ENCODE results near the gene ELOA. TPM values are rescaled to one million over a fixed set of nuclear protein-coding genes. Genes with fewer than 3 reads are reported as not detected.

ELOA gene
- total RNA-seq, 1 donor from 2014 or later: 16.8 TPM

DNA sequence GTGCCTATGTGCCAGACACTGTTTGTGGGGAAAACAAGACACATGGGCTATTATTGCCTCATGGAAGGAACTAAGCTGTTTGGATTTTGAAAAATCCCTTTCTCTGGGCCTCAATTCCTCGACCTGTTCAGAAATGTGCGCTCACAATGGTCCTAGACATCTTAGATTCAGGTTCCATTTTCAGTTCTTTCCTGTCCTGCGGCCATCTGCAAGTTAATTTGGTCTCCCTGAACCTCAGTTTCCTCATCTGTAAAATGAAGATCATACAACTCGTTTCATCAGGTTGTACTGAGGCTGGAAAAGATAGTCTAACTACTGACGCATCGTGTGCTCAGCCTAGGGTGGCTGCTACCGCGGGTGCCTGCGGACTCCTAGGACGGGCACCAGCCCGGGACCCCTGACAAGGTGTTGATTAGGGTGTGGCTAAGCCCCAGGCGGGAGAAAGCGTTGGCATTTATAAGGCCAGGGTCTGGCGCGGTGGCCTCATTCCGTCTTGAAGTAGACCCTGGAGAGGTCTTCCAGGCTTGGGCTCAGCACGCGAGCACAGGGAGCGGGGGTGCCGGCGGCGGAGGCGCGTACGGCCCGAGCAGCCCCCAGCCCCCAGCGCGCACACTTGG lies 493 bp upstream of the ELOA start:
- H3K36me3 ChIP-seq (ENCODE audit: control insufficient read depth, insufficient read depth, low read length): peaks cover 1% of the 10 kb centered on the region
- peak; percentile 29 for DNase-seq (ENCODE audit: low read depth)
- TF ChIP-seq, protein P1, sequence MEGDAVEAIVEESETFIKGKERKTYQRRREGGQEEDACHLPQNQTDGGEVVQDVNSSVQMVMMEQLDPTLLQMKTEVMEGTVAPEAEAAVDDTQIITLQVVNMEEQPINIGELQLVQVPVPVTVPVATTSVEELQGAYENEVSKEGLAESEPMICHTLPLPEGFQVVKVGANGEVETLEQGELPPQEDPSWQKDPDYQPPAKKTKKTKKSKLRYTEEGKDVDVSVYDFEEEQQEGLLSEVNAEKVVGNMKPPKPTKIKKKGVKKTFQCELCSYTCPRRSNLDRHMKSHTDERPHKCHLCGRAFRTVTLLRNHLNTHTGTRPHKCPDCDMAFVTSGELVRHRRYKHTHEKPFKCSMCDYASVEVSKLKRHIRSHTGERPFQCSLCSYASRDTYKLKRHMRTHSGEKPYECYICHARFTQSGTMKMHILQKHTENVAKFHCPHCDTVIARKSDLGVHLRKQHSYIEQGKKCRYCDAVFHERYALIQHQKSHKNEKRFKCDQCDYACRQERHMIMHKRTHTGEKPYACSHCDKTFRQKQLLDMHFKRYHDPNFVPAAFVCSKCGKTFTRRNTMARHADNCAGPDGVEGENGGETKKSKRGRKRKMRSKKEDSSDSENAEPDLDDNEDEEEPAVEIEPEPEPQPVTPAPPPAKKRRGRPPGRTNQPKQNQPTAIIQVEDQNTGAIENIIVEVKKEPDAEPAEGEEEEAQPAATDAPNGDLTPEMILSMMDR (IDR thresholded peaks at IDR 0.05; ENCODE audit: insufficient read depth, low read length, severe bottlenecking): no peak
- FAIRE-seq: no peak
- H3K27me3 ChIP-seq (ENCODE audit: control insufficient read depth, insufficient read depth, low read length): no peaks in the 10 kb centered on the region
- H3K4me3 ChIP-seq (ENCODE audit: low read depth, low read length): peak overlapping the region; percentile 87

DNA sequence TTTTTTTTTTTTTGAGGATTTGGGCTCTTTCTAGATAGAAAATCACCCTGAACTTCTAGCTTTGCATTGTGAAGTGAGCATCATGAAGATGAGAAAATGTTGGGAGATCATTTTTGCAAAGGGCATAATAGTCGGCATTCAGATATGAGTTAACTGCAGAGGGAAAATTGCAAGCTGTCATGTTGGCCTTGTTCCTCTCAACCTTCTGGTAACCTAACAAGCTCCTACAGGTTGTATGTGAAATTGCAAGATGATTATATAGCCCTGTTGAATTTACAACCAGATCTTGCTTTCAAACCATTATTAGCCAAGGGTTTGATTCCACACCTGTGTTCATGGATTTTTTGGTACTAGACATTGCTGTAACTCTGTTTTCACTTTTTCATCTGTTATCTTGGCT lies 2.2 kb downstream of the ELOA start:
- FAIRE-seq: no peak
- DNase-seq (ENCODE audit: low read depth): peak; percentile 60
- no peak overlapping the region for H3K4me3 ChIP-seq (ENCODE audit: low read depth, low read length)
- TF ChIP-seq, protein P1 (IDR thresholded peaks at IDR 0.05; ENCODE audit: insufficient read depth, low read length, severe bottlenecking): peak; percentile 47
- peaks cover 2% of the 10 kb centered on the region for H3K36me3 ChIP-seq (ENCODE audit: control insufficient read depth, insufficient read depth, low read length)
- H3K27me3 ChIP-seq (ENCODE audit: control insufficient read depth, insufficient read depth, low read length): no peaks in the 10 kb centered on the region

GRCh38 chr1:23748016-23748415 lies 4.7 kb downstream of the ELOA start:
- Histone ChIP-seq H3K27me3 (ENCODE audit: control insufficient read depth, insufficient read depth, low read length) (no peaks in the 10 kb centered on the region), H3K36me3 (ENCODE audit: control insufficient read depth, insufficient read depth, low read length) (peaks cover 20% of the 10 kb centered on the region)

DNA sequence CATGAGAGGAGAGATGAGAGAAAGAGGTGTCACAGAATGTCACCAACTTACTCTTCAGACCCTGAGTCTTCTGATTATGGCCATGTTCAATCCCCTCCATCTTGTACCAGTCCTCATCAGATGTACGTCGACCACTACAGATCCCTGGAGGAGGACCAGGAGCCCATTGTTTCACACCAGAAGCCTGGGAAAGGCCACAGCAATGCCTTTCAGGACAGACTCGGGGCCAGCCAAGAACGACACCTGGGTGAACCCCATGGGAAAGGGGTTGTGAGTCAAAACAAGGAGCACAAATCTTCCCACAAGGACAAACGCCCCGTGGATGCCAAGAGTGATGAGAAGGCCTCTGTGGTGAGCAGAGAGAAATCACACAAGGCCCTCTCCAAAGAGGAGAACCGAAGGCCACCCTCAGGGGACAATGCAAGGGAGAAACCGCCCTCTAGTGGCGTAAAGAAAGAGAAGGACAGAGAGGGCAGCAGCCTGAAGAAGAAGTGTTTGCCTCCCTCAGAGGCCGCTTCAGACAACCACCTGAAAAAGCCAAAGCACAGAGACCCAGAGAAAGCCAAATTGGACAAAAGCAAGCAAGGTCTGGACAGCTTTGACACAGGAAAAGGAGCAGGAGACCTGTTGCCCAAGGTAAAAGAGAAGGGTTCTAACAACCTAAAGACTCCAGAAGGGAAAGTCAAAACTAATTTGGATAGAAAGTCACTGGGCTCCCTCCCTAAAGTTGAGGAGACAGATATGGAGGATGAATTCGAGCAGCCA lies 8.0 kb downstream of the ELOA start:
- Histone ChIP-seq H3K36me3 (ENCODE audit: control insufficient read depth, insufficient read depth, low read length) (peaks cover 38% of the 10 kb centered on the region), H3K27me3 (ENCODE audit: control insufficient read depth, insufficient read depth, low read length) (no peaks in the 10 kb centered on the region), H3K4me3 (ENCODE audit: low read depth, low read length) (no peak overlapping the region)
- TF ChIP-seq, protein P1 (IDR thresholded peaks at IDR 0.05; ENCODE audit: insufficient read depth, low read length, severe bottlenecking): peak; percentile 88
- no peak for FAIRE-seq
- peak; percentile 30 for DNase-seq (ENCODE audit: low read depth)

More at GRCh38 chr1:23748016-23748415, 4.7 kb downstream of the ELOA start:
- no peak overlapping the region for H3K4me3 ChIP-seq (ENCODE audit: low read depth, low read length)
- TF ChIP-seq, protein P1 (IDR thresholded peaks at IDR 0.05; ENCODE audit: insufficient read depth, low read length, severe bottlenecking): no peak
- DNase-seq (ENCODE audit: low read depth) (no peak), FAIRE-seq (no peak)

- Histone ChIP-seq H3K4me3 (ENCODE audit: low read depth, low read length) (no peak overlapping the region), H3K36me3 (ENCODE audit: control insufficient read depth, insufficient read depth, low read length) (peaks cover 43% of the 10 kb centered on the region), H3K27me3 (ENCODE audit: control insufficient read depth, insufficient read depth, low read length) (no peaks in the 10 kb centered on the region)
- TF ChIP-seq, protein P1 (IDR thresholded peaks at IDR 0.05; ENCODE audit: insufficient read depth, low read length, severe bottlenecking): no peak
- DNase-seq (ENCODE audit: low read depth): no peak
- no peak for FAIRE-seq
Observed at GRCh38 chr1:23751815-23752200, 8.5 kb downstream of the ELOA start.

Data from bronchial epithelial cell (primary cell).